Activated CD8-positive, alpha-beta memory T cell treated with anti-CD3 and anti-CD28 coated beads, Interleukin-2, amount 50 U/mL, for 1 hour (primary cell): ENCODE measurements around the gene FOXS1.

Source experiments
- DNase-seq: peaks from one replicate; pipeline ENCODE4 v3.0.0-alpha.2; 2020; ENCODE audit errors: extremely low read depth

FOXS1 gene

DNA sequence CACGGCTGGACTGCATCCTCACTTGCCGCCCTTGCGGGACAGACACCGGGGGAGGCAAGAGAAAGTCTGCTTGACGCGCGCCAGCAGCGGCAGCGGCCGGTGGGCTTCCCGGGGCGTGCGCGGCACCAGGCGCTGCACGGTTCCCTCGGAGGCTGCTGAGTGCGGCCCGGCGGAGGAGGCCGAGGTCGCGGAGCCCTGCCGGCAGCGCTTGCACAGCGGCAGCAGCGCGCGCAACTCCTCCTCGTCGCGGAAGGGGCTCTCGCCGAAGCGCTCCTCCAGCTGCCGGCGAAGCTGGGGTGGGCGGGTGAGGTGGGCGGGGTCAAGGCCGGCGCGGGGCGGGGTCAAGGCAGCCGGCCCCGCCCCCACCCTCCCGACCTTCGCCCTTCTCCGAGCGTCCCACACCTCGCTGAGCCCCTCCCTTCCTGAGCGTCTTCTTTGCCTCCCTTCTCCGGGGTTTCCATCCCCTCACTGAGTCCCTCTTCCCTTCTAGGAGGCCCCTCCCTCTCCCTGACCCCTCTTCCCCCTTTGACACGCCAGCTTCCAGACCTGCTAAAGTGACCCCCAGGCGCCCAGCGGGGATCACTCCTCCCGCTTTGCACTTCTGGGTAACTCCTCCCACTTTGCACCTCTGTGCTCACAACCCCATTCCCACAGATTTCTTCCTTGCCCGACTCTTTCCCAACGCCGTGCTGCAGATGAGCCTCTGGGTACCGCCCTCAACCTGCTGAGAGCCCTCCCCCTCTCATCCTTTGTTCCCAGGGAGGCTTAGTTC is 16.2 kb upstream of the FOXS1 start:
- peak; percentile 32 for DNase-seq

- DNase-seq, result no peak
Observed at GRCh38 chr20:31861135-31861384, 15.7 kb upstream of the FOXS1 start.

DNA sequence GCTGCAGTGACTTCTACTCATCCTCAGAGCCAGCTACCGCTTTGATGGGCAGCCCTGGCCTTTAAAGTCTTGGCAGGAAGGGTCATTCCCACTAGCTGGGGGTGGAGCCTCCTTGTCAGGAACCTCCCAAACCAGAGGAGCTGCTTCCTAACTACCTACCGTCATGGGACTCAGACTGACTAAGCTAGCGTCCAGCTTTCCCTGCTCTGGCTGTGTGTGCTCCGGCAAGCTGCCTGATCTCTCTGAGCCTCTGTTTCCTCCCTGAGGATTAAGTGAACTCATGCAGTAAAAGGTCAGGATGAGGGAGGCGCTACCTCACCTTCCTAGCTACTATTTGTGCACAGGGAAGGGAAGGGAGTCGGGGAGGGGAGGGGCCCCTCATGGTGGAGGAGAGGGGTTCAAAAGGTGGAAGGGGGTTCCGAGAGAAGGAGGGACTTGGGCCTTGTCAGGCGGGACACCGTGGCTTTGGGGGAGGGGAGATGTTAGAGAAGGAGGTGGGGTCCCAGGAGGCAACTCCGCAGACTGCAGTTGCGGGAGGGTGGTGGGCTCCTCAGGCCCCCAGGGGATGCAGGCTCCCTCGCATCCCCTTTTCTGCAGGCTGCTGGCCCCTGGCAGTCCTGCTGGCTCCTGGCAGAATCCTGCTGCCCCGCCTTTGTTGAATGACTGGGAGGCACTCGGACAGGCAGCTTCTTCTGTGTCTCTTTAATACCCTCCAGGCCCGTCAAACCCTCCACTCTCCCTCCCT is 15.2 kb upstream of the FOXS1 start:
- DNase-seq, result no peak

GRCh38 chr20:31859998-31860380 is 14.6 kb upstream of the FOXS1 start:
- DNase-seq, result no peak

GRCh38 chr20:31859266-31859997 is 14.0 kb upstream of the FOXS1 start:
- DNase-seq, result no peak

DNA sequence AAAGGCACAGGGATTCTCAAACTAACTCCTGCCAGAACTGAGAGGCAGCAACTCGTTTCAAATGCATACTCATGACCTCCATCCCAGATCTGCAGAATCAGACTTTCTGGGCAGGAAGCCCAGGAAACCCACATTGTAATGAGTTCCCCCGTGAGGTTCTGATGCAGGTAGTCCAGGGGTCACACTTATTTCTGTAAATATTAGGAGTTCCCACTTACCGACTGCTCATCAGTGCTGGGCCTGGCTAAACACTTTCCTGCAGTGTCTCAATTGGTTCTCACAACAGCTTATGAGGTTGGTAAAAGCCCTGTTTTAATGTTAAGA is 13.3 kb upstream of the FOXS1 start:
- DNase-seq, result no peak

DNA sequence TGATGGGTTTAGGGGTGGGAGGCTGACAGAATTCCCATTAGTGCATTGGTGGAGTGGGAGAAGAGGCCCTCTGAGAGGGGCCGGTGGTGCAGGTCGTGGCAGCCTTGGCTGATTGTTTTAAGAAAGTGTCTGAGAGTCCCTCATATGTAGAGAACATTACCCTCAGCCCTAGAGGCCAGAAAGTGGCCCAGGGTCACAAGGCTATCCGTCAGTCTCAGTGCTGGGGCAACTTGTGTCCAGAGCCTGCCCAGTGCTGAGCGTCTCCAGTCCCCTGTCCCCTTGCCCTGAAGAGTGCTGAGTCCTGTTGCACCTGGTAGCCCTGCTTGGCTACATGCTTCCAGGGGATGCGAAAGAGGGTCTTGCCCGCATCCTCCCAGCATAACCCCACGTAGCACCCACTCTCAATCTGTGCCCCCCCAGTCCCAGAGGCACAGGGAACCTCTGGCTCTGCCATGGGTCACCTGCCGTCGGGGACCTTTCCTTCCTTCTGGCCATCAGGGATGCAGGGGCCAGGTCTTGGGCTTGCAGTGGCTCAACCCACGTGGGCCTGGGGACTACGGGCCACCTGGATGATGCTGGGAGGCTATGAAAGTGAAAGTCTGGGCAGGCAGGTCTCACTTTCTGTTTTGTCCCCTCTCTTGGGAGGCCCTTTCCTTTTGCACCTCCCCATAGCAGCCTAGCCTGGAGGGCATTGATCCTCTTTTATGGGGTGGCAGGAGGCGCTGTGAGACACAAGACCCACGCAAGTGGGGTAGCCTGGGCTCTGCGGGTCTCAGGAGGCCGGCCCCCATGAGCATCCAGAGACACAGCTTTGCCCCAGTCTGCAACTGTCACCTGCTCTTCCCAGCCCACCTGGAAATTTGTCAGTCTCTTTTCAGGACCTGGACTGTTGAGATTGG is 12.7 kb upstream of the FOXS1 start:
- DNase-seq, result no peak

DNA sequence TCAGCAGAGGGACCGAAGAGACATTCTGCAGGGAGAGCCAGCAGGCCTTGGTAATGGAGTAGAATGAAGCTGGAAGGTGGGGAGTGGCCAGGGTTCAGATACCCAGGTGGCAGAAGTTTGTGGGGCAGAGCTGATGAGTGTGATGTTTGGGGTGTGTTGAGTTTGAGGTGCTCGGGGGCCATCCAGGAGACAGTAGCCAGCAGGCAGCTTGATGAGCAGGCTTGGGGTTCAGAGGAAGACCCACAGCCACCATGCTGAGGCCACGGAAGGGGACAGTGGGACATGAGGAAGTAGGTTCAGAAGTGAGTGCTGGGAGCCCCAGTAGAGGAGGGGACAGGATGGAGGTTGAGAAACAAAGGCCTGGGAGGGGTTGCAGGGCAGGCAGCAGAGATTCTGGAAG is 11.1 kb upstream of the FOXS1 start:
- DNase-seq, result no peak

DNA sequence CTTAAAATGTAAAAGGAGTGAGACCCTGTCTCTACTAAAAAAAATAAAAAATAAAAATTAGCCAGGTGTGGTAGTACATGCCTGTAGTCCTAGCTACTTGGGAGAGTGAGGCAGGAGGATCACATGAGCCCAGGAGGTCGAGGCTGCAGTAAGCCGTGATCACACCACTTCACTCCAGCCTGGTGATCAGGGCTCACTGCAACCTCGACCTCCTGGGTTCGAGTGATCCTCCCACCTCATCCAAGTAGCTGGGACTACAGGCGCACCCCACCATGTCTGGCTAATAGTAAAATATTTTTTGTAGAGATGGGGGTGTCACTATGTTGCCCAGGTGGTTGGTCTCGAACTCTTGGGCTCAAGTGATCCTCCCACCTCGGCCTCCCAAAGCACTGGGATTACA is 8.1 kb upstream of the FOXS1 start:
- DNase-seq, result no peak

- no peak for DNase-seq
Observed at GRCh38 chr20:31851240-31851955, 6.0 kb upstream of the FOXS1 start.

GRCh38 chr20:31849306-31849930 is 4.0 kb upstream of the FOXS1 start:
- no peak for DNase-seq

DNA sequence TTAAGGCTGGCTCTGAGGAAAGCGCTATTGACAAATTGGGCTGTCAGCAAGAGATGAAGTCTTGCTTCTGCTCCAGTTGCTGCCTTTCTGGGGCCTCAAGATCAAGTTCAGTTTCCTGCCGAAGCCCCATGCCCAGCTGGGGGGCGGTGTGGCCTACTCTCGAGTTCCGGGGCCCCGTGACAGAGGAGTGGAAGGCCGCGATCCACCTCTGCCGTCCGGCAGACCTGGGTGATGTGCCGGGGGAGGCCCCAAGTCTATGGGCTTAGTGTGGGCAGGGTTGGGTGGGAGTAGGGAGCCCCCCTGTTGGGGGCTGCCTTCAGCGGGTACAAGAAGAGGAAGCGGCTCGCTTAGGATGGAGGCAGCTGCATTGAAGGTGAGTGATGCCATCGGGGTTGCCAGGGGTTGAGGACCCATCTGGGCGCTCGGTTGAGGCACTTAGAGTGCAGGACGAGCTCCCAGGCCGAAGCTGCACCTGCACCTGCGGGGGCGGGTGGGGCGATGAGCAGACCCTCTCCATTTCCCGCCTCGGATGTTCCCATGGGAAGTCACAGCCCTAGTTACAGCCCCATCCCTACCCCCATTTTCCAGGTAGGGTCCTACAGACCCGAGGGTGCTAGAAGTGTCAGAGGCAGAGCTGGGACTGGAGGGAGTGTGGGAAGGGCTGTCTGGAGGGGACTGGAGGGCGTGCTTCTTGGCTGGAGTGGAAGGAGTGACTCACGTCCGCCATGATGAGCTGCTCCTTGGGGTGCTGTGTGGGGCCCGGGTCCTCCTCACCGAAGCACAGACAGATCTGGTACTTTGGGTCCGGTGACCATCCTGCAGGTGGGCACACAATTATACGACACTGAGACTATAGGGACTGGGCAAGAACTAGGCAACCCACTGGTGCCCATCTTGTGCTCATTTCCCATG is 2.9 kb upstream of the FOXS1 start:
- no peak for DNase-seq

DNA sequence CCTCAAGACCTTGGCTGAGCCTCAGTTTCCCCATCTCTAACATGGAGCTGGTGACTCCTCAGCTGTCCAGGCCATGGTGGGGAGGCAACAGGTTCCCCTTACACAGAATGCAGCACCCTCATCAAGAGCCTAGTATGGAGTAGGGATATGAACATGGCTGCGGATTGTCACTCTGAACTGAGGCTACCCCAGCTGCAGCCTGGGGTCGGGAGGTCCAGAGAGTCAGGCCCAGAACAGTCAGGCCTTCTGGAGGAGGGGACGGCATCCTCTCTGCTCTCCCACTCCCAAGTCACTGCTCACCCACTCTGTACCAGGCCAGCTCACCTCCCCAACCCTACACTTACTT is 1.4 kb upstream of the FOXS1 start:
- DNase-seq, result no peak

GRCh38 chr20:31844737-31845299 is 586 bp downstream of the FOXS1 start:
- DNase-seq, result no peak

GRCh38 chr20:31843881-31844280 is 1.5 kb downstream of the FOXS1 start:
- no peak for DNase-seq

DNA sequence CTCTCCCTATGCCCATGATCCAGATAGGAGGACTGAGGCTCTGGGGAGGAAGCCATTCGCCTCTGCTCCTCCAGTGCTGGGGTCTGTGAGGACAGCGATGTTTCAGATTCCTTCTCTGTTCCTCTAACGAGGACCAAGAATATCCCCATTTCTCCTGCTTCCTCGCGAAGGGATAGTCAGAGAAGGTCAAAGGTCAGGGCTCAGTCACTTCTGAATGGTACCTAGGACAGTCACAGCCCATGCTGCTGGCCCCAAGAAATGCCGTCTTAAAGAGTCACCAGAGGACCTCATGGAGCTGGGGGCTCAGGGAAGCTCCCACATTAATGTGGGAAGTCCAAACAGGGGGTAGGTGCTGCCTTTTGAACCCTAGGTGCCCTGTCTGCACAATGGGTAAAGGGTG is 2.1 kb downstream of the FOXS1 start:
- no peak for DNase-seq

DNA sequence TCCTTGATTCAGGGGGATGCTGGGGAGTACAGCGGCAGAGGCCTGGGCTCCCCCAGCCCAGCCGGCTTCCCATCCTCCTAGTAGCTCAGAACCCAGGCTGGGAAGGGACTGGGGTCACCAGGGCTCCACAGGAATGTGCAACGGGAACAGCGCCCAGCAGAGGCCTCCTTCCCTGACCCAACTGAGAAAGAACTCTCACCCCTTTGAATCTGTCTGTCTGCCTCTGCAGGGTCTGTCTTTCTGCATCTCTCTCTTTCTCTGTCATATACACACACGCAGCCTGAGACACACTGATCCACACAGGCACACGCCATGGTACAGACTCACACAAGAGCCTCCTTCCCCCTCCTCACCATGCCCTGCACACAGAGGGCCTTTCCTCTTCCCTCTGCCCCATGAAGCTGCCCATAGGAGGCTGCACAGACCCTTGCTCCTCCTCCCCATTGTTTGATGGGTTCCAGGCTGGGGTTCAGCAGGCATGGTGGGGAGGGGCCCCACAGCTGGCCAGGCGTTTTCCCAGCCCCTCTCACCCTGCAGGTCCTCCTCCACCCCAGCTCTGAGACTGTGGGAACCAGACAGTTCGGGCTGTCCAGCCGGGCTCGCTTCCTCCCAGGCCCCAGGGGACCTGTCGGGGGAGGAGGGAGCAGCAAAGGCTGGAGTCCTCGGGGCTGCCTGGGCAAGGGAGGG is 2.8 kb downstream of the FOXS1 start:
- no peak for DNase-seq

- DNase-seq, result no peak
Observed at GRCh38 chr20:31841928-31842327, 3.5 kb downstream of the FOXS1 start.
